ENCODE results near the gene CA14. TPM values are rescaled to one million over a fixed set of nuclear protein-coding genes. Genes with fewer than 3 reads are reported as not detected.
"Not testable (repeated sequence)": the region's sequence is repeated elsewhere in the genome, so short reads cannot be mapped to it uniquely, and the experiment has no call there.

CA14 gene
- total RNA-seq, 3 donors from 2014 or later, result 0.38 to 6.8 (median 0.41) TPM

DNA sequence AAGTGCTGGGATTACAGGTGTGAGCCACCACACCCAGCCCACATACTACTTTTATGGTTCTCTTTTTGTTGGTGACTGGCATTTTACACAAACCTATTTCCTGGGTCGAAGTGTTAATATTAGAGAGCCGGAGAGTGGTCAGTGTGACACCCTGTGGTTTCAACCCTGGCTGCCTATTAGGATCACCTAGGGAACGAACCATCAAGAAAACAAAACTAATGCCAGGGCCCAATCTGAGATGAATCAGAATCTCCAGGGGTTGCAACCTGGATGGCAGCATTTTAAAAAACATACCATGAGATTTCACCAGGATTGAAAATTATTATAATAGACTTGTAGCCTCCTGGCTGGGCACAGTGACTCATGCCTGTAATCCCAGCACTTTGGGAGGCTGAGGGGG is 42.1 kb downstream of the CA14 start:
- H3K9me3 ChIP-seq, result no peaks in the 10 kb centered on the region
- no peak for DNase-seq
- H3K4me1 ChIP-seq (ENCODE audit: low read depth), result peaks cover 2% of the 10 kb centered on the region
- no peak for ATAC-seq
- intact Hi-C loops (cut with DNase I, micrococcal nuclease), result no loop called here
- TF ChIP-seq, protein P1, sequence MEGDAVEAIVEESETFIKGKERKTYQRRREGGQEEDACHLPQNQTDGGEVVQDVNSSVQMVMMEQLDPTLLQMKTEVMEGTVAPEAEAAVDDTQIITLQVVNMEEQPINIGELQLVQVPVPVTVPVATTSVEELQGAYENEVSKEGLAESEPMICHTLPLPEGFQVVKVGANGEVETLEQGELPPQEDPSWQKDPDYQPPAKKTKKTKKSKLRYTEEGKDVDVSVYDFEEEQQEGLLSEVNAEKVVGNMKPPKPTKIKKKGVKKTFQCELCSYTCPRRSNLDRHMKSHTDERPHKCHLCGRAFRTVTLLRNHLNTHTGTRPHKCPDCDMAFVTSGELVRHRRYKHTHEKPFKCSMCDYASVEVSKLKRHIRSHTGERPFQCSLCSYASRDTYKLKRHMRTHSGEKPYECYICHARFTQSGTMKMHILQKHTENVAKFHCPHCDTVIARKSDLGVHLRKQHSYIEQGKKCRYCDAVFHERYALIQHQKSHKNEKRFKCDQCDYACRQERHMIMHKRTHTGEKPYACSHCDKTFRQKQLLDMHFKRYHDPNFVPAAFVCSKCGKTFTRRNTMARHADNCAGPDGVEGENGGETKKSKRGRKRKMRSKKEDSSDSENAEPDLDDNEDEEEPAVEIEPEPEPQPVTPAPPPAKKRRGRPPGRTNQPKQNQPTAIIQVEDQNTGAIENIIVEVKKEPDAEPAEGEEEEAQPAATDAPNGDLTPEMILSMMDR (IDR thresholded peaks at IDR 0.05), result no peak
- no peak overlapping the region for H3K4me3 ChIP-seq
- no peaks in the 10 kb centered on the region for H3K36me3 ChIP-seq (ENCODE audit: low read depth)

DNA sequence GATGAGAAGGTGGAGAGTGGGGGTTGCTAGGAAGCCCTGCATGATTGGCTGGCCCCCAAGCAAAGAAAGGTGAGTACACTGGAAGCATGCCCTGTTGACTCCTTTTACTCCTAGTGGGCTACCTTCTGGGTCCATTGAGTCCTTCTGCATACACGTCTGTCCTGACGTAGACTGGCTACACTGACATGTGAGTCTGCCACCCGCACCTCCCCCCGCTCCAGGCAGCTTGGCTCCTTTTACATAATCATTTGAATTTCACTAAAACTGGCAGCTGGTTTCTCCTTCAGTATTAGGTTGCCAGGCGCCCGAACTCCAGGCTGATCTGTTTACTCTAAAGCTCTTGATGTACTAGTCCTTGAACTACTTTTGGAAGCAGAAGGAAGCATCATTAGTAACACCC is 44.8 kb downstream of the CA14 start:
- H3K4me3 ChIP-seq, result no peak overlapping the region
- H3K36me3 ChIP-seq (ENCODE audit: low read depth), result no peaks in the 10 kb centered on the region
- peaks cover 2% of the 10 kb centered on the region for H3K4me1 ChIP-seq (ENCODE audit: low read depth)
- DNase-seq (no peak), ATAC-seq (no peak)
- intact Hi-C loops (cut with DNase I, micrococcal nuclease), result no loop called here
- no peaks in the 10 kb centered on the region for H3K9me3 ChIP-seq
- TF ChIP-seq, protein P1 (IDR thresholded peaks at IDR 0.05), result no peak

DNA sequence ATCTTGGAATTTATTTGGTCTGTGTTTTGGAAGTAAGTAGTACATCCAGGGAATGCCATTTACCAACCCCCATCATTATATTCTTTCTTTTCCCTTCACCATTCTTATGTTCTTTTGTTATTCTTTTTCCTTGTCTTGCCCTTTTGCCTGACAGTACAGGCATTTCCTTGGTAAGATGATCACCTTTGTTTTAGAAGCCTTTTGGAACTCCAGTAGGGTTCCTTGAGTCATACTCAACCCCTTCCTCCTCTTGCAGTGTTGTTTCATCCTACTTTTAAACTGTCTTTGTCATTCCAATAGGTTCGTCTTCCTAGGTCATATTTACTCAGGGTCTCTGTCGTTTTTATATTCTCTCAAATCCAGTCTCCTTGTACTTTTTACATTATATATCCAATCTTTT is 45.3 kb downstream of the CA14 start:
- no peak for ATAC-seq
- no peak overlapping the region for H3K4me3 ChIP-seq
- no peaks in the 10 kb centered on the region for H3K36me3 ChIP-seq (ENCODE audit: low read depth)
- no peaks in the 10 kb centered on the region for H3K9me3 ChIP-seq
- intact Hi-C loops (cut with DNase I, micrococcal nuclease), result no loop called here
- DNase-seq, result no peak
- TF ChIP-seq, protein P1 (IDR thresholded peaks at IDR 0.05), result no peak
- peaks cover 2% of the 10 kb centered on the region for H3K4me1 ChIP-seq (ENCODE audit: low read depth)

DNA sequence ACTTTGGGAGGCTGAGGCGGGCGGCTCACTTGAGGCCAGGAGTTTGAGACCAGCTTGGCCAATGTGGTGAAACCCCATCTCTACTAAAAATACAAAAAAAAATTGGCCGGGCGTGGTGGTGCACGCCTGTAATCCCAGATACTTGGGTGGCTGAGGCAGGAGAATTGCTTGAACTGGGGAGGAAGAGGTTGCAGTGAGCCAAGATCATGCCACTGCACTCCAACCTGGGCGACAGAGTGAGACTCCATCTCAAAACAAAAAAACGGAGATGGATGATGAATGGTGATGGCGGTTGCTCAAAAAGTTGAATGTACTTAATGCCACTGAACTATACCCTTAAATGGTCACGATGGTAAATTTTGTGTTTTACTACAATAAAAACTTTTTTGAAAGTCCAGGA is 51.0 kb downstream of the CA14 start:
- intact Hi-C loops (cut with DNase I, micrococcal nuclease); H3K9me3 ChIP-seq; H3K4me1 ChIP-seq (ENCODE audit: low read depth); DNase-seq; ATAC-seq; H3K36me3 ChIP-seq (ENCODE audit: low read depth); H3K4me3 ChIP-seq: not testable (repeated sequence)

DNA sequence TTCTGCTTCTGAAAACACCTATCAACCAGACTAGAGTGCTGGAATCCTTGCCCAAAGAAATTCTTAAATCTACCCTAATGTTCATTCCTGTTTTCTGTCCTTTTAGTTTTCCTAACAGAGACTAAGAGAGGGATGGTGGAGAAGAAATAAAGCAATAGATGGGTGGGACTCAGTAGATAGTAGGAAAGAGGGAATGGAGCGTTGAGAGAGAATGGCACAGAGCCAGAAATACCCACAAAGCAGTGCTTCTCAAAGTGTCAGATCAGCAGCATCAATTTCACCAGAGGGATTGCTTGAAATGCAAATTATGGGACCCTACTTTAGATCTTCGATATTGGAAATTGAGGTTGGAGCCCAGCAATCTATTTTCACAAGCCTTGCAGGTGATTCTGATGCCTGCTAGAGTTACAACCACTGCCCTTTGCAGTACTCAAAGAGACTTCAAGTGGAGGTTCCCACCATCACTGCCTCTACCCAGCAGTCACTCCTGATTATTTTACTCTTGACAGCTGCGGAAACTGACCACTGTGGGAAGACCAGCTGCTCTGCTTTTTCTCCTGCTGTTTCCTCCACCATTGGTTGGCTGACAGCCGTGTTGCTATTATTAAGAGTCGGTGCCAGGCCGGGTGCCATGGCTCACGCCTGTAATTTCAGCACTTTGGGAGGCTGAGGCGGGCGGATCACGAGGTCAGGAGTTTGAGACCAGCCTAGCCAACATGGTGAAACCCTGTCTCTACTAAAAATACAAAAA is 52.4 kb downstream of the CA14 start:
- Histone ChIP-seq H3K4me1 (ENCODE audit: low read depth) (no peaks in the 10 kb centered on the region), H3K36me3 (ENCODE audit: low read depth) (no peaks in the 10 kb centered on the region), H3K4me3 (no peak overlapping the region), H3K9me3 (no peaks in the 10 kb centered on the region)
- no peak for DNase-seq
- no peak for ATAC-seq
- TF ChIP-seq, protein P1 (IDR thresholded peaks at IDR 0.05), result no peak
- intact Hi-C loops (cut with DNase I, micrococcal nuclease), result no loop called here

DNA sequence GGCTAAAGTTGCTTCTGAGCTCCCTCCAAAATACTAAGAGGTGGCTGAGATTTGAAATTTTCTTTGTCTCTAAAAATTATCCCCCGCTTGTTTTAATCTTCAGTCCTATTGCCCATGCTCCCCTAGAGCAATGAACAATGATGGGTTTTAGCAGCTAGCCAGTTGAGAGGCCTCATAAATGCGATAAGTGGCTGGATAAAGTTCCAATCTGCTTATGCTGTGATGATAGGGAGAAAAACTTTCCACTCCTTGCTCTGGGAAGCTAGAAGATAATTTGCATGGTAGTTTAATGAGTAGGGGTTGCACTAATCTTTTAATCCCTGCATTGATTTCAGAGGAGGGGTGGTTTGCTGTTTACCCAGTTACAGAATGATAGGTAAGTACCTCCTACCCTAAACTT is 54.2 kb downstream of the CA14 start:
- H3K36me3 ChIP-seq (ENCODE audit: low read depth), result no peaks in the 10 kb centered on the region
- H3K4me1 ChIP-seq (ENCODE audit: low read depth), result no peaks in the 10 kb centered on the region
- intact Hi-C loops (cut with DNase I, micrococcal nuclease), result no loop called here
- DNase-seq (no peak), ATAC-seq (no peak)
- TF ChIP-seq, protein P1 (IDR thresholded peaks at IDR 0.05), result no peak
- no peak overlapping the region for H3K4me3 ChIP-seq
- H3K9me3 ChIP-seq, result no peaks in the 10 kb centered on the region

Other genes with a start within 250 kb of the CA14 start
- 10 to 100 TPM; 39.2 to 52.7 (median 49.3) TPM for gene OTUD7B, start 247.0 kb upstream of the CA14 start, total RNA-seq
- 10 to 100 TPM; 28.3 to 43.4 (median 33.6) TPM for gene VPS45, start 190.0 kb upstream of the CA14 start, total RNA-seq
- gene PLEKHO1, start 107.9 kb upstream of the CA14 start, total RNA-seq, result 100 to 1,000 TPM in 1 of 3 donors, 10 to 100 TPM in 2; 10.0 to 228 (median 21.9) TPM
- gene ANP32E, start 21.7 kb upstream of the CA14 start, total RNA-seq, result 10 to 100 TPM in 2 of 3 donors, 1 to 10 TPM in 1; 7.3 to 23.6 (median 19.4) TPM
- 100 to 1,000 TPM; 128 to 212 (median 188) TPM for gene APH1A, start 11.2 kb downstream of the CA14 start, total RNA-seq
- gene C1orf54, start 15.0 kb downstream of the CA14 start, total RNA-seq, result 10 to 100 TPM in 1 of 3 donors, 1 to 10 TPM in 2; 4.5 to 26.2 (median 6.4) TPM
- gene CIART, start 24.8 kb downstream of the CA14 start, total RNA-seq, result 10 to 100 TPM in 1 of 3 donors, 1 to 10 TPM in 1, under 1 TPM in 1; 0.49 to 12.6 (median 1.6) TPM
- 10 to 100 TPM; 39.4 to 50.2 (median 45.6) TPM for gene MRPS21, start 36.1 kb downstream of the CA14 start, total RNA-seq
- 10 to 100 TPM; 58.5 to 62.6 (median 60.4) TPM for gene PRPF3, start 63.8 kb downstream of the CA14 start, total RNA-seq
- gene RPRD2, start 106.4 kb downstream of the CA14 start, total RNA-seq, result 10 to 100 TPM; 28.3 to 43.1 (median 32.4) TPM
- 10 to 100 TPM; 15.9 to 20.2 (median 20.0) TPM for gene TARS2, start 229.6 kb downstream of the CA14 start, total RNA-seq